Heart right ventricle (tissue), 16 donors: Measurements from ENCODE around the gene CITED4. TPM values are rescaled to one million over a fixed set of nuclear protein-coding genes. Genes with fewer than 3 reads are reported as not detected.

Source experiments
- ATAC-seq, 8 donors: fragments of 200-7000 bp; cut with Tn5 transposase; one replicate each; pipeline ENCODE4 v1.9.1; 2020; ENCODE audit warnings: mild to moderate bottlenecking in 8 of 8, moderate library complexity in 8 of 8, moderate number of reproducible peaks in 1 of 8
- DNase-seq, 2 donors: peaks; one replicate each; pipeline ENCODE4 v3.0.0-alpha.2; 2020
- H3K27ac ChIP-seq, 10 donors: fragments of 200-600 bp; sonication (generic) in 2 of 10; one replicate each; pipeline versions ENCODE4 v1.5.0 to v1.8.0; 2020 to 2022; ENCODE audit warnings: mild to moderate bottlenecking in 3 of 10
- H3K27me3 ChIP-seq, 7 donors: fragments of 200-600 bp; one replicate each; pipeline ENCODE4 v1.8.0; 2021 to 2022; ENCODE audit warnings: mild to moderate bottlenecking in 2 of 7
- H3K36me3 ChIP-seq, 9 donors: fragments of 200-600 bp; sonication (generic) in 1 of 9; one replicate each; pipeline versions ENCODE4 v1.5.0 to v1.8.0; 2020 to 2022; ENCODE audit warnings: mild to moderate bottlenecking in 2 of 9
- H3K4me1 ChIP-seq, 9 donors: fragments of 200-600 bp; sonication (generic) in 1 of 9; one replicate each; pipeline versions ENCODE4 v1.5.0 to v1.8.0; 2020 to 2022; ENCODE audit warnings: mild to moderate bottlenecking in 4 of 9
- H3K4me3 ChIP-seq, 10 donors: fragments of 200-600 bp; sonication (generic) in 2 of 10; one replicate each; pipeline versions ENCODE4 v1.5.0 to v1.8.0; 2020 to 2022; ENCODE audit warnings: mild to moderate bottlenecking in 7 of 10, moderate library complexity in 2 of 10
- H3K9me3 ChIP-seq, 11 donors: fragments of 200-600 bp in 10 of 11; sonication (generic) in 2 of 11; one replicate each; pipeline versions ENCODE4 v1.5.0 to v1.8.0; 2013 to 2022; ENCODE audit warnings: mild to moderate bottlenecking in 2 of 11, control low read depth in 1 of 11, moderate library complexity in 1 of 11
- CTCF ChIP-seq, 9 donors: fragments of 200-600 bp; sonication (generic) in 2 of 9; IDR thresholded peaks; one replicate each; pipeline versions ENCODE4 v1.5.0 to v1.8.0; 2021 to 2022; ENCODE audit warnings: antibody characterized with exemption in 9 of 9, mild to moderate bottlenecking in 5 of 9, moderate library complexity in 1 of 9
- WGBS, 2 donors: extraction: QIAGEN DNeasy Blood & Tissue Kit; methylation state at CpG; one replicate each; pipeline ENCODE4 v1.1.7; 2013; ENCODE audit warnings: inconsistent platforms in 1 of 2; 5-methylcytosine and 5-hydroxymethylcytosine counted together
- intact Hi-C, 10 donors: fragments of 100-400 bp; cut with DNase I; formaldehyde crosslinking; loops; one replicate each; pipeline versions ENCODE4 v1.11.1 to v1.14.2; 2022
- polyA plus RNA-seq, 2 donors: library from polyadenylated mRNA; stranded (reverse); fragments of 200-250 nt; gene quantifications; one replicate each; pipeline ENCODE4 v1.2.3, GENCODE V29; 2013
- total RNA-seq, 10 donors: library from RNA; stranded (reverse); fragmentation: NEBNext Ultra II Directional in 3 of 10; extraction: Animal tissue kit (Norgen Biotek cat#: 25700) in 3 of 10; gene quantifications; one replicate each; pipeline versions ENCODE4 v1.2.1 to v1.2.4, GENCODE V29; 2021 to 2023
- donor health status: Arrhythmogenic right ventricular cardiomyopathy.
- donor health status: ischemic (EF 13 %, LVEDD 7.1; RV severe dilation, severe dysfunction).
- donor health status: healthy with polysubstance abuse.
- donor health status: DM: no; HTN: yes; CAD: no.
- donor health status: DM: no; HTN: no; CAD: no.
- donor health status: ischemic (EF 25% LVEDD 6.9; RV normal size, moderate dysfunction).
- donor health status: ischemic (EF 25% LVEDD 5.7; RV mildly dilated, moderate dysfunction).
- donor health status: healthy.
- donor health status: DM: yes; HTN: yes; CAD: no.
- donor health status: Ischemic cardiomyopathy.
- donor health status: ischemic (EF 35%, LVEDD 5.7; RV mildly dilated, moderate dysfunction).
- donor health status: nonischemic (EF 11% LVEDD 7.7; RV severe dilation, severe dysfunction).
- donor health status: DM: yes; HTN: yes; CAD: no.
- donor health status: PGD.
- donor health status: ischemic (EF 29% LVEDD 5.4; RV normal size, mild dysfunction).
- donor health status: nonischemic (EF 23%, LVEDD 6.1; RV moderate dilation, normal function).

Gene CITED4
- total and polyA plus RNA-seq, 12 donors, result 6.1 to 88.8 (median 25.8) TPM

GRCh38 chr1:40819101-40819500, 43.1 kb downstream of the CITED4 start:
- no peak for TF ChIP-seq CTCF (IDR thresholded peaks at IDR 0.05)
- H3K36me3 ChIP-seq, result no peaks in the 10 kb centered on the region
- H3K4me3 ChIP-seq, result peak overlapping the region in 2 of 10 donors; percentile 42 to 51
- no peaks in the 10 kb centered on the region for H3K9me3 ChIP-seq
- intact Hi-C loops, result no loop called here
- DNase-seq (no peak), ATAC-seq (no peak)
- peaks cover 0 to 23% (median 8%) of the 10 kb centered on the region in 7 donors for H3K27me3 ChIP-seq
- no peak overlapping the region for H3K27ac ChIP-seq
- 47 to 56% methylated on average over 26 of the region's 26 CpGs for WGBS, 2 donors
- H3K4me1 ChIP-seq, result peaks cover 5 to 11% (median 7%) of the 10 kb centered on the region in 9 donors

- H3K9me3 ChIP-seq, result no peaks in the 10 kb centered on the region
- H3K4me3 ChIP-seq, result peak overlapping the region; percentile 14 to 57 (median 44)
- H3K27ac ChIP-seq, result no peak overlapping the region
- H3K4me1 ChIP-seq, result peaks cover 5 to 11% (median 7%) of the 10 kb centered on the region in 9 donors
- intact Hi-C loops, result no loop called here
- DNase-seq, result peak; percentile 58 to 63
- ATAC-seq, result peak; percentile 57 to 81 (median 75)
- WGBS, 2 donors, result 4 to 9% methylated on average over 58 to 59 of the region's 59 CpGs
- H3K36me3 ChIP-seq, result no peaks in the 10 kb centered on the region
- H3K27me3 ChIP-seq, result peaks cover 0 to 23% (median 8%) of the 10 kb centered on the region in 7 donors
- TF ChIP-seq CTCF (IDR thresholded peaks at IDR 0.05), result no peak
These were observed 43.8 kb downstream of the CITED4 start for GRCh38 chr1:40818264-40818961.

- intact Hi-C loops, result no loop called here
These were observed 44.3 kb downstream of the CITED4 start for GRCh38 chr1:40817791-40818263.

GRCh38 chr1:40815420-40815819, 46.7 kb downstream of the CITED4 start:
- no peak for TF ChIP-seq CTCF (IDR thresholded peaks at IDR 0.05)
- Histone ChIP-seq H3K27me3 (peaks cover 0 to 23% (median 8%) of the 10 kb centered on the region in 7 donors), H3K4me3 (no peak overlapping the region), H3K4me1 (peaks cover 5 to 11% (median 7%) of the 10 kb centered on the region in 9 donors), H3K9me3 (no peaks in the 10 kb centered on the region), H3K36me3 (no peaks in the 10 kb centered on the region), H3K27ac (no peak overlapping the region)
- DNase-seq (no peak), ATAC-seq (no peak)
- intact Hi-C loops, result no loop called here
- 77 to 86% methylated on average over 9 of the region's 9 CpGs for WGBS, 2 donors

More at GRCh38 chr1:40817791-40818263, 44.3 kb downstream of the CITED4 start:
- H3K27ac ChIP-seq, result no peak overlapping the region
- peaks cover 5 to 11% (median 7%) of the 10 kb centered on the region in 9 donors for H3K4me1 ChIP-seq
- 42 to 46% methylated on average over 19 of the region's 19 CpGs for WGBS, 2 donors
- no peaks in the 10 kb centered on the region for H3K9me3 ChIP-seq
- ATAC-seq (peak in 1 of 8 donors; percentile 12), DNase-seq (no peak)
- TF ChIP-seq CTCF (IDR thresholded peaks at IDR 0.05), result no peak
- peak overlapping the region in 7 of 10 donors; percentile 27 to 57 (median 48) for H3K4me3 ChIP-seq
- peaks cover 0 to 23% (median 8%) of the 10 kb centered on the region in 7 donors for H3K27me3 ChIP-seq
- H3K36me3 ChIP-seq, result no peaks in the 10 kb centered on the region

Other genes with a start within 250 kb of the CITED4 start
- 1 to 10 TPM in 3 of 10 donors, under 1 TPM in 7; 0.34 to 2.0 (median 0.79) TPM for gene RIMS3, start 196.7 kb downstream of the CITED4 start, total RNA-seq
- under 1 TPM; 0.14 to 0.22 TPM for gene RIMS3, start 196.7 kb downstream of the CITED4 start, polyA plus RNA-seq
- gene NFYC, start 170.7 kb downstream of the CITED4 start, total RNA-seq, result 10 to 100 TPM; 56.1 to 84.7 (median 73.1) TPM
- 10 to 100 TPM; 49.9 to 55.8 TPM for gene NFYC, start 170.7 kb downstream of the CITED4 start, polyA plus RNA-seq
- 1 to 10 TPM; 1.2 to 3.4 (median 2.1) TPM for gene KCNQ4, start 78.6 kb downstream of the CITED4 start, total RNA-seq
- gene KCNQ4, start 78.6 kb downstream of the CITED4 start, polyA plus RNA-seq, result 1 to 10 TPM; 1.0 to 3.4 TPM
- 10 to 100 TPM in 1 of 10 donors, 1 to 10 TPM in 9; 6.0 to 12.1 (median 7.1) TPM for gene CTPS1, start 117.3 kb upstream of the CITED4 start, total RNA-seq
- gene CTPS1, start 117.3 kb upstream of the CITED4 start, polyA plus RNA-seq, result 10 to 100 TPM in 1 of 2 donors, 1 to 10 TPM in 1; 4.6 to 12.0 TPM
- gene SLFNL1, start 159.4 kb upstream of the CITED4 start, total RNA-seq, result under 1 TPM in 9 of 10 donors, not detected in 1; 0.13 to 0.45 (median 0.23) TPM
- under 1 TPM; 0.14 to 0.22 TPM for gene SLFNL1, start 159.4 kb upstream of the CITED4 start, polyA plus RNA-seq